LHCN-M2 (cell line): ENCODE results near the gene GOLGA6L10. TPM values are rescaled to one million over a fixed set of nuclear protein-coding genes. Genes with fewer than 3 reads are reported as not detected.
"Not testable (repeated sequence)": the region's sequence is repeated elsewhere in the genome, so short reads cannot be mapped to it uniquely, and the experiment has no call there.

Experiments
- DNase-seq: peaks from one replicate; pipeline ENCODE4 v3.0.0-alpha.2; 2012; ENCODE audit warnings: low read depth
- total RNA-seq: library from RNA; depleted of rRNA; stranded (reverse); fragments of >200 nt; gene quantifications from 2 replicates; pipeline ENCODE4 v1.2.3, GENCODE V29; 2014

GOLGA6L10 gene
- total RNA-seq, 1 experiment from 2014 or later: 0.80 TPM

- DNase-seq: not testable (repeated sequence)
Measured at GRCh38 chr15:82342632-82343374, 6.5 kb downstream of the GOLGA6L10 start.

GRCh38 chr15:82338573-82338972 lies 10.7 kb downstream of the GOLGA6L10 start:
- not testable (repeated sequence) for DNase-seq

GRCh38 chr15:82338053-82338452 lies 11.2 kb downstream of the GOLGA6L10 start:
- DNase-seq: not testable (repeated sequence)

- DNase-seq: not testable (repeated sequence)
Measured at GRCh38 chr15:82337051-82337450, 12.2 kb downstream of the GOLGA6L10 start.

GRCh38 chr15:82336180-82336647 lies 13.1 kb downstream of the GOLGA6L10 start:
- DNase-seq: not testable (repeated sequence)

GRCh38 chr15:82335006-82335405 lies 14.3 kb downstream of the GOLGA6L10 start:
- not testable (repeated sequence) for DNase-seq

- not testable (repeated sequence) for DNase-seq
Measured at GRCh38 chr15:82334554-82334932, 14.7 kb downstream of the GOLGA6L10 start.

- DNase-seq: not testable (repeated sequence)
Measured at GRCh38 chr15:82333603-82334553, 15.4 kb downstream of the GOLGA6L10 start.

GRCh38 chr15:82332711-82333602 lies 16.3 kb downstream of the GOLGA6L10 start:
- not testable (repeated sequence) for DNase-seq

GRCh38 chr15:82331576-82332304 lies 17.5 kb downstream of the GOLGA6L10 start:
- DNase-seq: not testable (repeated sequence)

GRCh38 chr15:82330921-82331320 lies 18.4 kb downstream of the GOLGA6L10 start:
- DNase-seq: not testable (repeated sequence)

GRCh38 chr15:82329039-82329438 lies 20.2 kb downstream of the GOLGA6L10 start:
- not testable (repeated sequence) for DNase-seq

GRCh38 chr15:82327372-82327771 lies 21.9 kb downstream of the GOLGA6L10 start:
- DNase-seq: not testable (repeated sequence)

GRCh38 chr15:82326896-82327295 lies 22.4 kb downstream of the GOLGA6L10 start:
- DNase-seq: not testable (repeated sequence)

GRCh38 chr15:82325646-82326045 lies 23.6 kb downstream of the GOLGA6L10 start:
- not testable (repeated sequence) for DNase-seq

GRCh38 chr15:82324831-82325230 lies 24.4 kb downstream of the GOLGA6L10 start:
- not testable (repeated sequence) for DNase-seq

GRCh38 chr15:82322488-82322887 lies 26.8 kb downstream of the GOLGA6L10 start:
- DNase-seq: not testable (repeated sequence)

GRCh38 chr15:82320861-82321260 lies 28.4 kb downstream of the GOLGA6L10 start:
- DNase-seq: not testable (repeated sequence)

- DNase-seq: not testable (repeated sequence)
Measured at GRCh38 chr15:82319522-82320278, 29.6 kb downstream of the GOLGA6L10 start.
